GM21381 (cell line): ENCODE results near the gene WDFY4.

Experiments used
- ATAC-seq: cut with Tn5 transposase; IDR thresholded peaks from one replicate; pipeline ENCODE4 v1.9.1; 2021; ENCODE audit warnings: mild to moderate bottlenecking, moderate library complexity; ENCODE audit not compliant: unreplicated experiment

WDFY4 gene

GRCh38 chr10:48708144-48708543, 23.5 kb downstream of the WDFY4 start:
- ATAC-seq: no peak

GRCh38 chr10:48710647-48711275, 26.1 kb downstream of the WDFY4 start:
- ATAC-seq: no peak

GRCh38 chr10:48711830-48712229, 27.2 kb downstream of the WDFY4 start:
- no peak for ATAC-seq

- ATAC-seq: no peak
Observed at GRCh38 chr10:48714088-48714487, 29.4 kb downstream of the WDFY4 start.

GRCh38 chr10:48716416-48716815, 31.7 kb downstream of the WDFY4 start:
- no peak for ATAC-seq

- no peak for ATAC-seq
Observed at GRCh38 chr10:48720611-48721010, 35.9 kb downstream of the WDFY4 start.

- ATAC-seq: no peak
Observed at GRCh38 chr10:48722153-48723145, 37.8 kb downstream of the WDFY4 start.

- ATAC-seq: no peak
Observed at GRCh38 chr10:48724127-48724526, 39.5 kb downstream of the WDFY4 start.

DNA sequence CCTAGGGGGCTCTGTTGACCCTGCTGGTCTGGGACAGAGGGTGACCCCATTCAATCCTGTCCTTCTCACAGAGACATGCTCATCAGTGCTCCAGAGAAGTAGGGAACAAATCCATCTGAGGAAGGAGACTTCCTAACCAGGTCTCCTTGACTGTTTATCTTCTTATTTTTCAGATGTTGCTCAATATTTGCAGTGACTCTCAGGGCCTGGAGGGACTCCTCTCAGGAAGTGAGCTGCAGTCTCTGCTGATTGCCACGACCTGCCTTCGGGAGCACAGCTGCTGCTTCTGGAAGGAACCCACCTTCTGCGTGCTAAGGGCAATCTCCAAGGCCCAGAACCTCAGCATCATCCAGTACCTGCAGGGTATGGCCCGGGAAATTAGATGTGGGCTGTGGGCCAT, 41.0 kb downstream of the WDFY4 start:
- ATAC-seq: no peak

- ATAC-seq: no peak
Observed at GRCh38 chr10:48727866-48728265, 43.2 kb downstream of the WDFY4 start.

- ATAC-seq: no peak
Observed at GRCh38 chr10:48729222-48729621, 44.5 kb downstream of the WDFY4 start.

DNA sequence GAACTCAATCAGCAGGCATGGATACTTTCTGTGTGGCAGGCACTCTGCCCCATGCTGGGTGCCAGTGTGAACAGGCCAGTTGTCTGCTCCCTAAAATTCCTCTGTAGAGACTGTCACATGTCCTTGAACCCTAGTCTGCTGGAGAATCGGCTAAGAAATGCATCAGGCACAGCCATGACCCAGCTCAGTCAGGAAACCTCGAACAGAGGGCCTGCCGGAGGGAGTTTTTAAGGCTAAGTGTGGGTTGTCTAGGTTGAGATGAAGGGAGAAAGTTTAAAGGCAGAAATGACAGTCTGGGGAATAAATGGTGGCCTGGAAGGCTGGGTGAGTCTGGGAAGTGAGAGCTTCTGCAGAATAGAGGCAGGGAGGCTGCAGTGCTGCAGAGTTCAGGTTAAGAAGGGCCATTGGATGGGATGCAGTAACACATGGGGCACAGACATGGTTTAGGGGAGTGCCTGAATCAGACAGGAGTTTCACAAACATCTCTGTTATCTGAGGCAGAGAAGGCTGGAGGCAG, 45.3 kb downstream of the WDFY4 start:
- no peak for ATAC-seq

DNA sequence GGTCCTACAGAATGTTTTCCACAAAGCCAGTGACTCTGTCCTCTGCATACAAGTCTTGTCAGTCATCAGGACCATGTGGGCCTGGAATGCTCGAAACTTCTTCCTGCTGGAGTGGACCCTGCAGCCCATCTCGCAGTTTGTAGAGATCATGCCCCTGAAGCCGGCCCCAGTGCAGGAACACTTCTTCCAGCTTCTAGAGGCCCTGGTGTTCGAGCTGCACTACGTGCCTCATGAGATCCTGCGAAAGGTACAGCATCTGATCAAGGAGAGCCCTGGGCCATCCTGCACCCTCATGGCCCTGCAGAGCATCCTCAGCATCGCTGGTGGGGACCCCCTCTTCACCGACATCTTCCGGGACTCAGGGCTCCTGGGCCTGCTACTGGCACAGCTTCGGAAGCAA, 46.5 kb downstream of the WDFY4 start:
- ATAC-seq: no peak

- no peak for ATAC-seq
Observed at GRCh38 chr10:48731654-48732053, 47.0 kb downstream of the WDFY4 start.

- ATAC-seq: no peak
Observed at GRCh38 chr10:48733329-48733728, 48.7 kb downstream of the WDFY4 start.

- no peak for ATAC-seq
Observed at GRCh38 chr10:48735836-48736390, 51.2 kb downstream of the WDFY4 start.

DNA sequence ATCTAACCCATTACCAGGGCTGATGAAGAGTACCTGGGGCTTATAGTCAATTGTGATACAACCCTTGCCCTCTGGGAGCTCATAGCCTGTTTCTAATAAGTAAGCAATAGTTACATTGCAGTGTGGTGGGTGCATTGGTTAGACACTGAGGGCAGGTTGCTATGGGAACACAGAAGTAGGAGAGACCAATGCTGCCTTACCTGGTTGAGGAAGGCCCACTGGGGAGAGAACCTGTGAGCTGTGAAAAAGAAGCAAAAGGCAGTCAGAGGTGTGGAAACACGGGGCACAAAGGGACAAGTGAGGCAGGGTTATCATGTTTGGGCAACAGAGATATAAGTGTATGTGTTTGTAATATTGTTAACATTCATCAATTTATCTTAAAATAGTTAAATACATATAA, 51.9 kb downstream of the WDFY4 start:
- no peak for ATAC-seq

DNA sequence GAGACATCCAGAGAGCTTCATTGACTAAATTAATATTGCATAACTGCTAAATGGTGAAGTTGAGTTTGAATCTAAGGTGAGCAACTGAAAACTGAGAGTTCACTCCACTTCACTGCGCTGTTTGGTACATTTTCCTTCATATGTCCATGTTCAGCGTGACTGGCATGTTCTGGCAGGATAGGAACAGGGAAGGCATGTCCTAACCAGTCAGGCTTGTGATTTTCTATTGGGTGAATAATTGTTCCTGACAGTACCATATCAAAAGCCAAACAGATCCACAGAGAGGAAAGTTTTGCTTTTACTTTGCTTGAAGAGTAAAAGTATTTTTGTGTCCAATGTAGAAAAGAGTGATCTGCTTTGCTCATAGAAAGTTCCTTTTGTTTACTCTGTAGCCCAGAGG, 53.2 kb downstream of the WDFY4 start:
- no peak for ATAC-seq

DNA sequence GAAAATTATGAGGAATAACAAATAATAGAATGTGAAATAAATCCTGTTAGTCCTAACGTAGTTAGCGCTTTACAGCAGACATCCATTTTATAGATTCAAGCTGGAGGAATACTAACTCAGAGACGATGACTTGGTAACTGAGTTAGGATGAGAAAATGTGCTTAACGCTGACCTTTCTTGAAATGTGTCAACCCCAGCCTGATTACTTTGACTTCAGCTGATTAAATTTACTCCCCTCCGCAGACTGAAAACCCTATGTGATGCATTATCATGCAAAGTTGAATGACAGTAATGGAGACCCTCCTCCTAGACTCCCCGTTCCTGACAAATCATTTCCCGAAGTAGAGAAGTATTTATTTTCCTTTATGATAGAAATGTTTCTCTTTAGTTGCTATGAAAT, 54.5 kb downstream of the WDFY4 start:
- ATAC-seq: no peak

GRCh38 chr10:48740015-48740707, 55.5 kb downstream of the WDFY4 start:
- no peak for ATAC-seq

- no peak for ATAC-seq
Observed at GRCh38 chr10:48740988-48741387, 56.3 kb downstream of the WDFY4 start.
